ENCODE measurements around the gene RASL12. TPM values are rescaled to one million over a fixed set of nuclear protein-coding genes. Genes with fewer than 3 reads are reported as not detected.

The RASL12 gene
- total RNA-seq, 1 experiment from 2014 or later = 0.67 TPM

DNA sequence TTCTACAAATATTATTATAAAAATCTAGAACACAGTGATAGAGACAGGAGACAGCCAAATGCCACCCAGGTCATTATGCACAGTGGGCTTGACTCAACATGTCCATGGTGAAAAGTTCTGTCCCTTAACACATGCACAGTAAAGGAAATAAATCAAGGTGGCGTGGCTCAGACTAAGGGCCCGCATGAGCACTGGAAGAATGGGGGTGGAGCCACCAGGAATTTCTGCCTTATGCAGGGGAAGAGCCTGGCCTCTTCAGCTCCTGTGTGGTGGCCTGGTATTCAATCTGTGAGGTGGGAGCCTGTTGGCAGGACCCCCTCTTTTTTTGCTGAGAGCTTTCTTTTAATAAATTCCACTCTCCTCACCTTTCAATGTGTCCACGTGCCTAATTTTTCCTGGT, 60.9 kb downstream of the RASL12 start:
- no peak overlapping the region for H3K27ac ChIP-seq (ENCODE audit: low read length)
- no TSS peak for BruUV-seq (replicated peaks)
- no peak overlapping the region for H3K4me3 ChIP-seq (ENCODE audit: low read depth in 2 of 2, low read length in 2 of 2)
- CTCF ChIA-PET = interaction anchor here (0.6 kb wide), 1 partner anchor 329 kb away, joined by 10 read pairs; no protein-coding TSS in a partner anchor
- no peaks in the 10 kb centered on the region for H3K36me3 ChIP-seq (ENCODE audit: control insufficient read depth, insufficient read depth, low read length)
- H3K4me1 ChIP-seq (ENCODE audit: control insufficient read depth, insufficient read depth, low read length) = no peaks in the 10 kb centered on the region
- no peak for ATAC-seq
- no peak for DNase-seq (ENCODE audit: low read depth, low spot score)
- POLR2A ChIA-PET = no interaction called here
- no peaks in the 10 kb centered on the region for H3K9me3 ChIP-seq (ENCODE audit: control insufficient read depth, insufficient read depth, low read depth, low read length)
- no peak for TF ChIP-seq SIN3A (IDR thresholded peaks at IDR 0.05; ENCODE audit: borderline replicate concordance, insufficient read depth, low read depth, low read length)
- intact Hi-C loops (cut with micrococcal nuclease; ENCODE audit: unreplicated experiment) (no loop called here), in situ Hi-C loops (cut with HindIII; ENCODE audit: low pct_unique_long_range_greater_than_20kb, low sequenced_read_pairs) (no loop called here)
- H3K27me3 ChIP-seq (ENCODE audit: control insufficient read depth, insufficient read depth, low read length) = no peaks in the 10 kb centered on the region

GRCh38 chr15:65004993-65005392, 62.8 kb downstream of the RASL12 start:
- ChIA-PET POLR2A (interaction anchor here (0.5 kb wide), 1 partner anchor 635 kb away, joined by 10 read pairs; no protein-coding TSS in a partner anchor), CTCF (interaction anchor here (0.7 kb wide), 1 partner anchor 10 kb away, joined by 4 read pairs; no protein-coding TSS in a partner anchor)
- ATAC-seq = no peak
- Histone ChIP-seq H3K9me3 (ENCODE audit: control insufficient read depth, insufficient read depth, low read depth, low read length) (no peaks in the 10 kb centered on the region), H3K27ac (ENCODE audit: low read length) (no peak overlapping the region), H3K36me3 (ENCODE audit: control insufficient read depth, insufficient read depth, low read length) (no peaks in the 10 kb centered on the region), H3K4me3 (ENCODE audit: low read depth in 2 of 2, low read length in 2 of 2) (no peak overlapping the region), H3K27me3 (ENCODE audit: control insufficient read depth, insufficient read depth, low read length) (no peaks in the 10 kb centered on the region), H3K4me1 (ENCODE audit: control insufficient read depth, insufficient read depth, low read length) (no peaks in the 10 kb centered on the region)
- no TSS peak for BruUV-seq (replicated peaks)
- intact Hi-C loops (cut with micrococcal nuclease; ENCODE audit: unreplicated experiment) = no loop called here
- in situ Hi-C loops (cut with HindIII; ENCODE audit: low pct_unique_long_range_greater_than_20kb, low sequenced_read_pairs) = no loop called here
- DNase-seq (ENCODE audit: low read depth, low spot score) = no peak
- no peak for TF ChIP-seq CTCF (IDR thresholded peaks at IDR 0.05)
- no peak for TF ChIP-seq TCF7L2 (IDR thresholded peaks at IDR 0.05; ENCODE audit: low read depth, low read length)
- TF ChIP-seq SIN3A (IDR thresholded peaks at IDR 0.05; ENCODE audit: borderline replicate concordance, insufficient read depth, low read depth, low read length) = no peak
- no peak for TF ChIP-seq REST (IDR thresholded peaks at IDR 0.05; ENCODE audit: insufficient read depth in 1 of 2, low read depth in 2 of 2, low read length in 1 of 2)
- TF ChIP-seq POLR2AphosphoS5 (IDR thresholded peaks at IDR 0.05; ENCODE audit: low read depth, low read length) = no peak

Other genes starting within 250 kb of the RASL12 start
- gene PIF1, start 242.3 kb downstream of the RASL12 start, total RNA-seq (2021; ENCODE audit: unreplicated experiment) = 38.6 TPM
- gene PLEKHO2, start 226.1 kb downstream of the RASL12 start, total RNA-seq (2021; ENCODE audit: unreplicated experiment) = 11.1 TPM
- gene ANKDD1A, start 156.1 kb downstream of the RASL12 start, total RNA-seq (2021; ENCODE audit: unreplicated experiment) = 6.8 TPM
- 124 TPM for gene SPG21, start 78.1 kb downstream of the RASL12 start, total RNA-seq (2021; ENCODE audit: unreplicated experiment)
- 19.4 TPM for gene MTFMT, start 38.4 kb downstream of the RASL12 start, total RNA-seq (2021; ENCODE audit: unreplicated experiment)
- 0.51 TPM for gene SLC51B, start 22.6 kb downstream of the RASL12 start, total RNA-seq (2021; ENCODE audit: unreplicated experiment)
- not detected for gene KBTBD13, start 8.8 kb upstream of the RASL12 start, total RNA-seq (2021; ENCODE audit: unreplicated experiment)
- 1.7 TPM for gene UBAP1L, start 47.2 kb upstream of the RASL12 start, total RNA-seq (2021; ENCODE audit: unreplicated experiment)
- 19.7 TPM for gene PDCD7, start 65.8 kb upstream of the RASL12 start, total RNA-seq (2021; ENCODE audit: unreplicated experiment)
- gene CLPX, start 117.4 kb upstream of the RASL12 start, total RNA-seq (2021; ENCODE audit: unreplicated experiment) = 49.9 TPM
- 0.08 TPM for gene CILP, start 143.5 kb upstream of the RASL12 start, total RNA-seq (2021; ENCODE audit: unreplicated experiment)
- gene PARP16, start 218.9 kb upstream of the RASL12 start, total RNA-seq (2021; ENCODE audit: unreplicated experiment) = 15.4 TPM
- gene RNU5A-1, start 228.1 kb upstream of the RASL12 start, total RNA-seq (2021; ENCODE audit: unreplicated experiment) = not detected
- not detected for gene RNU5B-1, start 236.7 kb upstream of the RASL12 start, total RNA-seq (2021; ENCODE audit: unreplicated experiment)

Data from Panc1 (cell line).